K562 (cell line): ENCODE data around the gene DAZAP1. TPM values are rescaled to one million over a fixed set of nuclear protein-coding genes. Genes with fewer than 3 reads are reported as not detected.

Source experiments
- ARID3A ChIP-seq: IDR thresholded peaks from 2 replicates; pipeline ENCODE4 v1.6.1; 2012; ENCODE audit warnings: low read depth, low read length, improper control_type of control experiment, borderline replicate concordance
- CBFB ChIP-seq: sonication (generic); formaldehyde crosslinking; IDR thresholded peaks from 2 replicates; pipeline ENCODE4 v1.4.0; 2020; ENCODE audit warnings: mild to moderate bottlenecking, missing genetic modification reagents
- CHD4 ChIP-seq: fragments of 200-600 bp; sonication (generic); IDR thresholded peaks from 3 replicates; pipeline ENCODE4 v1.6.1; 2012; ENCODE audit warnings: low read depth, mild to moderate bottlenecking, mixed read lengths, low read length, inconsistent platforms; ENCODE audit not compliant: insufficient read depth, insufficient replicate concordance, poor library complexity, severe bottlenecking
- ELF2 ChIP-seq: fragments of 250-450 bp; sonication (Bioruptor Pico); IDR thresholded peaks from 2 replicates; pipeline ENCODE4 v1.5.0; 2021; ENCODE audit warnings: mild to moderate bottlenecking
- ERF ChIP-seq: fragments of 450-650 bp; formaldehyde crosslinking; IDR thresholded peaks from 2 replicates; pipeline ENCODE4 v1.4.0; 2020; ENCODE audit warnings: mild to moderate bottlenecking, mixed read lengths
- FIP1L1 ChIP-seq: fragments of 200-400 bp; formaldehyde crosslinking; IDR thresholded peaks from 2 replicates; pipeline ENCODE4 v1.6.1; 2018; ENCODE audit warnings: mild to moderate bottlenecking, low read depth, low read length; ENCODE audit not compliant: poor library complexity, severe bottlenecking
- FOS ChIP-seq: IDR thresholded peaks from 3 replicates; pipeline ENCODE4 v1.6.1; 2011; ENCODE audit not compliant: insufficient read length; ENCODE audit errors: extremely low read depth
- GABPB1 ChIP-seq: sonication (generic); formaldehyde crosslinking; IDR thresholded peaks from 2 replicates; pipeline ENCODE4 v1.8.0; 2022; ENCODE audit warnings: mild to moderate bottlenecking, missing genetic modification reagents
- HDAC2 ChIP-seq: fragments of 450-650 bp; IDR thresholded peaks from 2 replicates; pipeline ENCODE4 v1.6.1; 2016; ENCODE audit warnings: mild to moderate bottlenecking
- MNT ChIP-seq, 2 experiments: fragments of 450-650 bp; conservative IDR thresholded peaks; 2 replicates each; pipeline ENCODE4 v1.6.1; 2017; ENCODE audit warnings: mild to moderate bottlenecking in 2 of 2, moderate library complexity in 2 of 2
- NCOA4 ChIP-seq: fragments of 450-650 bp; IDR thresholded peaks from 2 replicates; pipeline ENCODE4 v1.6.1; 2018; ENCODE audit warnings: mild to moderate bottlenecking; ENCODE audit not compliant: partially characterized antibody
- NUFIP1 ChIP-seq: fragments of 450-650 bp; IDR thresholded peaks from 2 replicates; pipeline ENCODE4 v1.6.1; 2018; ENCODE audit not compliant: partially characterized antibody
- PCBP1 ChIP-seq: fragments of 200-400 bp; formaldehyde crosslinking; IDR thresholded peaks from 2 replicates; pipeline ENCODE4 v1.6.1; 2018; ENCODE audit warnings: mild to moderate bottlenecking, low read depth, low read length; ENCODE audit not compliant: poor library complexity, severe bottlenecking
- POLR2H ChIP-seq: IDR thresholded peaks from 2 replicates; pipeline ENCODE4 v1.6.1; 2016; ENCODE audit warnings: missing genetic modification characterization, low read depth, mild to moderate bottlenecking, control low read depth, missing compliant biosample characterization, moderate library complexity
- SMARCE1 ChIP-seq: fragments of 450-650 bp; IDR thresholded peaks from 2 replicates; pipeline ENCODE4 v1.7.1; 2016; ENCODE audit warnings: mild to moderate bottlenecking
- SP1 ChIP-seq: sonication (generic); formaldehyde crosslinking; IDR thresholded peaks from 2 replicates; pipeline ENCODE4 v1.8.1; 2022; ENCODE audit warnings: mild to moderate bottlenecking, missing genetic modification reagents
- ZC3H8 ChIP-seq: fragments of 450-650 bp; IDR thresholded peaks from 2 replicates; pipeline ENCODE4 v1.6.1; 2017
- ZFP30 ChIP-seq: fragments of 250-450 bp; sonication (Bioruptor Pico); IDR thresholded peaks from 2 replicates; pipeline ENCODE4 v1.8.0; 2022; ENCODE audit warnings: moderate library complexity, mild to moderate bottlenecking, inconsistent platforms, borderline replicate concordance
- ZMIZ1 ChIP-seq, 2 experiments: fragments of 150-350 bp in 1 of 2; IDR thresholded peaks; 2 replicates each; pipeline ENCODE4 v1.6.1; 2012 to 2016; ENCODE audit warnings: low read depth in 2 of 2, low read length in 2 of 2, mild to moderate bottlenecking in 1 of 2, moderate library complexity in 1 of 2
- ZNF445 ChIP-seq: fragments of 250-450 bp; sonication (Bioruptor Pico); IDR thresholded peaks from 2 replicates; pipeline ENCODE4 v1.4.0; 2020; ENCODE audit warnings: low read depth, mild to moderate bottlenecking, moderate library complexity
- ZNF551 ChIP-seq: fragments of 250-450 bp; sonication (Bioruptor Pico); IDR thresholded peaks from 2 replicates; pipeline ENCODE4 v1.5.0; 2021; ENCODE audit warnings: mild to moderate bottlenecking, moderate library complexity
- ZNF57 ChIP-seq: fragments of 450-650 bp; formaldehyde crosslinking; IDR thresholded peaks from 2 replicates; pipeline ENCODE4 v1.4.0; 2020; ENCODE audit warnings: mild to moderate bottlenecking, moderate library complexity
- polyA plus RNA-seq, 8 experiments: library from polyadenylated mRNA; depleted of rRNA in 4 of 8; stranded (reverse) in 5 of 8; unstranded in 3 of 8; fragments of >200 nt; fragmentation: Nextera tagmentation in 2 of 8; fragmentation: Illumina TruSeq in 1 of 8; extraction: Ambion mirVana in 2 of 8; extraction: Trizol in 1 of 8; gene quantifications; 2 replicates each; pipeline versions ENCODE4 v1.2.1 to v1.2.3, GENCODE V29; 2011 to 2014; ENCODE audit warnings: inconsistent platforms in 1 of 8, missing spikeins in 1 of 8
- total RNA-seq, 7 experiments: library from RNA; depleted of rRNA in 6 of 7; stranded (reverse); fragments of >200 nt in 6 of 7; fragmentation: Illumina TruSeq in 2 of 7; extraction: Trizol in 2 of 7; gene quantifications; 2 replicates each; pipeline versions ENCODE4 v1.2.1 to v1.2.3, GENCODE V29; 2011 to 2021; ENCODE audit warnings: low replicate concordance in 1 of 7

Gene DAZAP1
- total and polyA plus RNA-seq, 9 of the 15 experiments (the other 6 are each of a cell fraction or from before 2014, with no cell fraction given), result 10.8 to 289 (median 142) TPM

DNA sequence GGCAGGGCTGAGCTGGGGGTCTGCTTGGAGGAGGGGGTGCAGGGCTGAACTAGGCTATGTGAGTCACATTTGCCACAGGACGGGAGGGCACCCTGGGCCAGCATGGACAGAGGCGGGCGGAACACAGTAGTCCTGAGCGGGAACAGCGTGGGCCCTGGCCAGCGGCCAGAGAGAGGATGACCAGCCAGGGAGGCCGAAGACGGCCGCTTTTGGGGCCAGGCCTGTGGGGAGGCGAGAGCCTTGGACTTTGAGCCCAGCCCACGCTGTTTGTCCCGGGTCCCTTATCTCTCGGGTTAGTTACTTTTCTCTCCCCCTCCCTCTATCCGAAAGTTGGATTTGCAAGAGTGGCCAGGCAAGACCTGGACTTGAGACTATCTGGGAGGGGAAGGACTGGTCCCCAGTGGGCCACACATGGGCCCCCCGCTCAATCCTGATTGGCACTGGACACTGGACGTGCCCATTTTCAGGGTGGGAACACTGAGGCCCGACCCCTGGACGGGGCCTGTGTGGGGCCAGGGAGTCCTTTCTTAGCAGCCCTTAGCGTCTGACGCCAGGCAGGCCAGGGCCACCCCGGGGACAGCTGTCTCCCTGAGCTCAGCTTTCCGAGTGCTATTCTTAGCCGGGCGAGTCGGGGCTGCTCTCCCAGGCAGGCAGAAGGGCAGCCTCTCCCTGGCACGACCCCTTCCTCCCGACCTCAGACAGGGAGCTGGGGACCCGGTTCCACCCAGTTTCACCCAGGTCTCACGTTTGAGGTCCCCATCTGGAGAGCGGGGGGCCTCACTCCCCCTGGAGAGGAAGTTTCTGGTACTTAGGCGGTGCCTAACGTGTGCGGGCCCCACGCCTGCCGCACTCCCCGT, 6.9 kb upstream of the DAZAP1 start (continued):
- TF ChIP-seq ZC3H8 (no peak), POLR2H (tag) (no peak), NUFIP1 (no peak), ZNF445 (CRISPR knock-in tag) (no peak), HDAC2 (peak; percentile 98), ZFP30 (no peak), ZMIZ1 (IDR thresholded peaks at IDR 0.05; ENCODE audit: low read depth in 2 of 2, low read length in 2 of 2) (no peak), CHD4 (peak; percentile 60), ERF (CRISPR knock-in tag) (no peak), CBFB (CRISPR knock-in tag) (no peak), FOS (no peak), NCOA4 (no peak), MNT (conservative IDR thresholded peaks at IDR 0.05) (0 out of 4 replicates have a peak, but pooled peaks of 1 of the 2 experiments have one; percentile 14), SP1 (peak; percentile 40; the same call in 1 of the 2 replicates), GABPB1 (CRISPR knock-in tag) (no peak), ZNF551 (CRISPR knock-in tag) (no peak), FIP1L1 (no peak), ZNF57 (CRISPR knock-in tag) (no peak), SMARCE1 (no peak), ELF2 (CRISPR knock-in tag) (no peak), PCBP1 (peak; percentile 15), ARID3A (no peak)
